ENCODE data around the gene CRADD. TPM values are rescaled to one million over a fixed set of nuclear protein-coding genes. Genes with fewer than 3 reads are reported as not detected.

The CRADD gene
- total RNA-seq, 4 donors from 2014 or later = 43.7 to 76.1 (median 51.0) TPM

GRCh38 chr12:93663006-93663728 is 14.0 kb upstream of the CRADD start:
- Histone ChIP-seq H3K4me1 (no peaks in the 10 kb centered on the region), H3K4me3 (replicated peaks in 1 of 3) (no peak overlapping the region), H3K36me3 (no peaks in the 10 kb centered on the region), H3K27me3 (no peaks in the 10 kb centered on the region), H3K27ac (no peak overlapping the region), H3K9me3 (no peaks in the 10 kb centered on the region)
- no peak for TF ChIP-seq POLR2A (IDR thresholded peaks at IDR 0.05)
- TF ChIP-seq CTCF (IDR thresholded peaks at IDR 0.05) = no peak
- no peak for DNase-seq
- WGBS, 2 donors = 63 to 87% methylated on average over 2 of the region's 2 CpGs
- intact Hi-C loops (cut with DNase I) = no loop called here

GRCh38 chr12:93663729-93664084 is 13.5 kb upstream of the CRADD start:
- no peaks in the 10 kb centered on the region for H3K36me3 ChIP-seq
- H3K9me3 ChIP-seq = no peaks in the 10 kb centered on the region
- WGBS, 2 donors = 96 to 99% methylated on average over 4 of the region's 4 CpGs
- TF ChIP-seq POLR2A (IDR thresholded peaks at IDR 0.05) (no peak), CTCF (IDR thresholded peaks at IDR 0.05) (no peak)
- no peak overlapping the region for H3K27ac ChIP-seq
- DNase-seq = no peak
- H3K4me3 ChIP-seq (replicated peaks in 1 of 3) = no peak overlapping the region
- no peaks in the 10 kb centered on the region for H3K27me3 ChIP-seq
- H3K4me1 ChIP-seq = no peaks in the 10 kb centered on the region
- intact Hi-C loops (cut with DNase I) = no loop called here

- DNase-seq = no peak
- intact Hi-C loops (cut with DNase I) = no loop called here
These were observed 12.5 kb upstream of the CRADD start for GRCh38 chr12:93664573-93665138.

GRCh38 chr12:93667672-93668071 is 9.5 kb upstream of the CRADD start:
- no peaks in the 10 kb centered on the region for H3K27me3 ChIP-seq
- H3K27ac ChIP-seq = no peak overlapping the region
- WGBS, 2 donors = 68 to 83% methylated on average over 1 of the region's 1 CpG
- H3K36me3 ChIP-seq = no peaks in the 10 kb centered on the region
- intact Hi-C loops (cut with DNase I) = no loop called here
- H3K4me3 ChIP-seq (replicated peaks in 1 of 3) = no peak overlapping the region
- no peaks in the 10 kb centered on the region for H3K4me1 ChIP-seq
- TF ChIP-seq CTCF (IDR thresholded peaks at IDR 0.05) = no peak
- no peak for TF ChIP-seq POLR2A (IDR thresholded peaks at IDR 0.05)
- no peaks in the 10 kb centered on the region for H3K9me3 ChIP-seq
- DNase-seq = no peak

More at GRCh38 chr12:93664573-93665138, 12.5 kb upstream of the CRADD start:
- no peak overlapping the region for H3K4me3 ChIP-seq (replicated peaks in 1 of 3)
- no peaks in the 10 kb centered on the region for H3K4me1 ChIP-seq
- 81 to 84% methylated on average over 2 of the region's 2 CpGs for WGBS, 2 donors
- no peak for TF ChIP-seq POLR2A (IDR thresholded peaks at IDR 0.05)
- TF ChIP-seq CTCF (IDR thresholded peaks at IDR 0.05) = no peak
- no peaks in the 10 kb centered on the region for H3K27me3 ChIP-seq
- no peak overlapping the region for H3K27ac ChIP-seq
- no peaks in the 10 kb centered on the region for H3K9me3 ChIP-seq
- H3K36me3 ChIP-seq = no peaks in the 10 kb centered on the region

GRCh38 chr12:93668919-93669418 is 8.2 kb upstream of the CRADD start:
- 86 to 91% methylated on average over 5 of the region's 5 CpGs for WGBS, 2 donors
- Histone ChIP-seq H3K36me3 (no peaks in the 10 kb centered on the region), H3K4me3 (replicated peaks in 1 of 3) (no peak overlapping the region), H3K27ac (no peak overlapping the region), H3K9me3 (no peaks in the 10 kb centered on the region), H3K4me1 (no peaks in the 10 kb centered on the region), H3K27me3 (no peaks in the 10 kb centered on the region)
- intact Hi-C loops (cut with DNase I) = no loop called here
- DNase-seq = no peak
- no peak for TF ChIP-seq POLR2A (IDR thresholded peaks at IDR 0.05)
- no peak for TF ChIP-seq CTCF (IDR thresholded peaks at IDR 0.05)

All from thyroid gland (tissue), 4 donors.